Keratinocyte (primary cell): ENCODE results near the gene MAP3K5.

ENCODE experiments used
- CTCF ChIP-seq, 3 experiments: IDR thresholded peaks in 1 of 3; conservative IDR thresholded peaks in 1 of 3; optimal IDR thresholded peaks in 1 of 3; 2 replicates in 2 of 3; 3 replicates in 1 of 3; pipeline versions ENCODE3 to v1.5.1; 2011; ENCODE audit warnings: low read length in 3 of 3, mild to moderate bottlenecking in 3 of 3, moderate library complexity in 2 of 3, control low read depth in 1 of 3, inconsistent platforms in 1 of 3; ENCODE audit not compliant: insufficient read depth in 2 of 3; ENCODE audit errors: extremely low read depth in 1 of 3
- EZH2 ChIP-seq: IDR thresholded peaks from one replicate; pipeline ENCODE4 v1.6.1; 2012; ENCODE audit warnings: inconsistent platforms, mild to moderate bottlenecking, low read length, moderate library complexity

GRCh38 chr6:136611746-136612145, 180.5 kb downstream of the MAP3K5 start:
- TF ChIP-seq CTCF (optimal IDR thresholded peaks at IDR 0.05 in 1 of 3, IDR thresholded peaks at IDR 0.05 in 1 of 3, conservative IDR thresholded peaks at IDR 0.05 in 1 of 3; ENCODE audit: extremely low read depth in 1 of 3, insufficient read depth in 2 of 3, low read length in 3 of 3) (no peak), EZH2 (no peak)
